Measurements from ENCODE around the gene APPBP2. TPM values are rescaled to one million over a fixed set of nuclear protein-coding genes. Genes with fewer than 3 reads are reported as not detected.

The APPBP2 gene
- total and polyA plus RNA-seq, 2 of the 8 experiments (the other 6 are each of a cell fraction or from before 2014, with no cell fraction given), result 3.3 to 18.0 TPM

DNA sequence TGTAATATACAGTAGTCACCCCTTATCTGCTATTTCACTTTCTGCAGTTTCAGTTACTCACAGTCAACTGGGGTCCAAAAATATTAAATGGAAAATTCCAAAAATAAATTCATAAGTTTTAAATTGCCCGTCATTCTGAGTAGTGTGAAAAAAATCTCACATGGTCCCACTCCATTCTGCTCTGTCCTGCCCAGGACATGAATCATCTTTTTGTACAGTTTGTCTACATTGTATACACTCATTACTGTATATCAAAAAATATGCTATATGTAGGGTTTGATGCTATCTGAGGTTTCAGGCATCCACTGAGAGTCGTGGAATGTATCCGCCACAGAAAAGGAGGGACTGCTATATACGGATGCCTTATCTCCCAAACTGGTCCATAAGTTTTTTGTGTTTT is 16.0 kb upstream of the APPBP2 start:
- Histone ChIP-seq H3K9me3 (ENCODE audit: insufficient read depth in 2 of 2, low read depth in 1 of 2, low read length in 1 of 2) (no peaks in the 10 kb centered on the region), H3K79me2 (ENCODE audit: control insufficient read depth in 1 of 2, insufficient read depth in 2 of 2, low read length in 2 of 2) (no peaks in the 10 kb centered on the region), H3K27me3 (replicated peaks in 1 of 4; ENCODE audit: control insufficient read depth in 3 of 4, extremely low read depth in 1 of 4, insufficient read depth in 3 of 4, low read length in 3 of 4) (no peaks in the 10 kb centered on the region), H3K18ac (ENCODE audit: extremely low read depth, low read length) (no peak overlapping the region), H4K5ac (ENCODE audit: insufficient read length, low read depth, low read length) (no peak overlapping the region), H3K79me1 (ENCODE audit: low read depth, low read length) (no peaks in the 10 kb centered on the region), H3K14ac (ENCODE audit: insufficient read length) (no peak overlapping the region), H3K56ac (replicated peaks; ENCODE audit: insufficient read length, low read depth, low read length) (no peak overlapping the region), H3K27ac (ENCODE audit: low read depth, low read length) (no peak overlapping the region), H4K20me1 (replicated peaks in 1 of 2; ENCODE audit: control insufficient read depth in 1 of 2, insufficient read depth in 2 of 2, low read length in 2 of 2) (no peaks in the 10 kb centered on the region), H2AFZ (ENCODE audit: low read length) (no peak overlapping the region), H3K36me3 (ENCODE audit: control insufficient read depth in 2 of 4, insufficient read depth in 4 of 4, low read length in 3 of 4) (no peaks in the 10 kb centered on the region), H3K9ac (replicated peaks in 1 of 4; ENCODE audit: extremely low read depth in 1 of 4, low read depth in 3 of 4, low read length in 3 of 4) (no peak overlapping the region), H4K8ac (ENCODE audit: extremely low read depth, insufficient read depth, low read length) (no peak overlapping the region), H3K4me3 (ENCODE audit: extremely low read depth in 1 of 4, insufficient read depth in 2 of 4, low read depth in 3 of 4, low read length in 4 of 4) (no peak overlapping the region), H4K91ac (replicated peaks; ENCODE audit: insufficient read length, low read length) (no peak overlapping the region), H2BK120ac (replicated peaks; ENCODE audit: low read depth, low read length) (no peak overlapping the region), H3K4ac (replicated peaks; ENCODE audit: insufficient read length, low read depth, low read length) (no peak overlapping the region), H3K4me1 (replicated peaks in 1 of 4; ENCODE audit: control insufficient read depth in 3 of 4, insufficient read depth in 4 of 4, low read length in 3 of 4) (no peaks in the 10 kb centered on the region), H2BK12ac (ENCODE audit: low read depth, low read length) (no peak overlapping the region), H2BK15ac (ENCODE audit: low read length) (no peak overlapping the region), H3K23me2 (ENCODE audit: low read depth, low read length) (no peaks in the 10 kb centered on the region), H3K4me2 (ENCODE audit: insufficient read depth in 1 of 2, low read depth in 2 of 2, low read length in 2 of 2) (no peak overlapping the region), H3K23ac (ENCODE audit: insufficient read length) (no peak overlapping the region), H2BK20ac (ENCODE audit: low read length) (no peak overlapping the region), H2BK5ac (ENCODE audit: low read depth, low read length) (no peak overlapping the region), H2AK5ac (ENCODE audit: low read depth, low read length) (no peak overlapping the region)
- TF ChIP-seq BACH1 (IDR thresholded peaks at IDR 0.05; ENCODE audit: low read length) (no peak), SIX5 (IDR thresholded peaks at IDR 0.05; ENCODE audit: low read depth, low read length) (no peak), EGR1 (IDR thresholded peaks at IDR 0.05; ENCODE audit: borderline replicate concordance, low read depth, low read length) (no peak), PHF8 (conservative IDR thresholded peaks at IDR 0.05; ENCODE audit: low read depth, low read length) (no peak), MAFK (IDR thresholded peaks at IDR 0.05; ENCODE audit: low read depth, low read length) (no peak), SP2 (IDR thresholded peaks at IDR 0.05; ENCODE audit: low read length) (no peak), RAD21 (IDR thresholded peaks at IDR 0.05 in 1 of 2, conservative IDR thresholded peaks at IDR 0.05 in 1 of 2; ENCODE audit: low read depth in 2 of 2, low read length in 2 of 2) (no peak), KDM4A (IDR thresholded peaks at IDR 0.05; ENCODE audit: low read depth, low read length, severe bottlenecking) (no peak), NRF1 (IDR thresholded peaks at IDR 0.05; ENCODE audit: low read depth, low read length) (no peak), CHD2 (IDR thresholded peaks at IDR 0.05; ENCODE audit: low read length) (no peak), NANOG (IDR thresholded peaks at IDR 0.05; ENCODE audit: insufficient read depth, low read depth, low read length, poor library complexity, severe bottlenecking) (no peak)
- TF ChIP-seq, protein P1, sequence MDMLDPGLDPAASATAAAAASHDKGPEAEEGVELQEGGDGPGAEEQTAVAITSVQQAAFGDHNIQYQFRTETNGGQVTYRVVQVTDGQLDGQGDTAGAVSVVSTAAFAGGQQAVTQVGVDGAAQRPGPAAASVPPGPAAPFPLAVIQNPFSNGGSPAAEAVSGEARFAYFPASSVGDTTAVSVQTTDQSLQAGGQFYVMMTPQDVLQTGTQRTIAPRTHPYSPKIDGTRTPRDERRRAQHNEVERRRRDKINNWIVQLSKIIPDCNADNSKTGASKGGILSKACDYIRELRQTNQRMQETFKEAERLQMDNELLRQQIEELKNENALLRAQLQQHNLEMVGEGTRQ (IDR thresholded peaks at IDR 0.05; ENCODE audit: low read length), result no peak
- FAIRE-seq, result no peak
- no peak for DNase-seq (ENCODE audit: low read depth in 1 of 2, low spot score in 2 of 2)
- 90% methylated on average over 4 of the region's 4 CpGs; no CpG with 5 or more reads in 1 of the 2 experiments for WGBS, 2 experiments (ENCODE audit: extremely low coverage in 1 of 2, insufficient coverage in 1 of 2, insufficient read length in 1 of 2, insufficient replicate concordance in 2 of 2, low coverage in 1 of 2, low lambda C conversion rate in 2 of 2, missing lambda C conversion rate in 1 of 2)
- ChIA-PET CTCF (ENCODE audit: partially characterized antibody) (interaction anchor here (1.0 kb wide), 1 partner anchor 28 kb away, joined by 3 read pairs; no protein-coding TSS in a partner anchor), POLR2A (ENCODE audit: partially characterized antibody) (no interaction called here)

All from H1 (cell line).